NCI-H460 (cell line): Measurements from ENCODE around the gene PKP3. TPM values are rescaled to one million over a fixed set of nuclear protein-coding genes. Genes with fewer than 3 reads are reported as not detected.

Experiments
- DNase-seq: peaks from one replicate; pipeline ENCODE4 v3.0.0-alpha.2; 2016; ENCODE audit warnings: low read depth; ENCODE audit errors: extremely low read depth
- small RNA-seq, 2 experiments: library from RNA; depleted of rRNA; stranded (forward); fragments of <200 nt; gene quantifications; one replicate each; pipeline ENCODE3, GENCODE V24; 2014
- total RNA-seq: library from RNA; depleted of rRNA; stranded (reverse); fragments of >200 nt; shearing (Covaris generic); gene quantifications from 2 replicates; pipeline ENCODE4 v1.2.3, GENCODE V29; 2014; rRNA removed

Gene PKP3
- total RNA-seq, 1 experiment from 2014 or later: 27.7 TPM

DNA sequence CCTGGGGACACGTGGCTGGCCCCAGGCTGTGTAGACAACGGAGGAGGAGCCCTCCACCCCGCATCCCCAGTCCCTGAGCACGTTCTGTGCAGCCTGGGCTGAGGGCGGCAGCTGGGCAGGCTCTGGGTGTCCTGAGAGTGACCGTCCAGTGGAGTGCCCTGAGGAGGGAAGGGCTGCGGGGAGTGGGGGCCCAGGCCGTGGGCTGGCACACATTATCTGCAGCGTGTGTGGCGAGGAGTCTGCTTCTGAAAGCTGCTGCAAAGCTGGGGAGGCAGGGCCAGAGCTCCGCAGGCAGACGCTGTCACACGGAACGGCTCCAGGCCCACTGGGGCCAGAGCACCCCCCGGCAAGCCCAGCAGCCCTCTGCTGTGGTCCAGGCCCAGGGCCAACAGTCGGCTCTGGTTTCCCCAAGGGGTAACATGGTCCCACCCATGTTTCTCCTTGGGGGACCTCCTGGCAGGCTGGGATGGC, 48.6 kb downstream of the PKP3 start:
- DNase-seq: no peak

DNA sequence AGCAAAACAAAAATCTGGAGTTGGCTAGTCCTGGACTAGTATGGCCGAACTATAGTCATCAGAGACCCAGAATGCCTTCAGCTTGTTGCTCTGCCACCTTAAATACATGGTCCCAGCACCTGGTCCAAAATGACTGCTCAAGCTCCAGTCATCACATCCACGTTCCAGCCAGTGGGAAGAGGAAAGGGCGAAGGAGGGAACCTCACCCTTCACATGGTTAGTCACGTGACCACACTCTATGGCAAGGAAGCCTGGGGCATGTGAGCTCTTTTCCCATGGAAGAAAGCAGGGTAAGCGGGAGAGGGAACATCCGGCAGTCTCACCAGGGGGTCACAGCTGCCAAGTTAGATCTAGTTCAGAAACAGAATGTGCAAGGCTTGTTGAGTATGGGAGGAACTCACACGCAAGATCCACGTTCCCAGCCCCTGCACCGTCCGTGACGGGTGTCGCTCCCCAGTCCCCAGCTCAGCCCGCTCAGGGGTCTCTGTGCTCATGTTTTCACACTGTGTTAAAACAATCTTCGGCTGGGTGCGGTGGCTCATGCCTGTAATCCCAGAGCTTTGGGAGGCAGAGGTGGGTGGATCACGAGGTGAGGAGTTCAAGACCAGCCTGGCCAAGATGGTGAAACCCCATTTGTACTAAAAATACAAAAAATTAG, 49.7 kb downstream of the PKP3 start:
- no peak for DNase-seq

DNA sequence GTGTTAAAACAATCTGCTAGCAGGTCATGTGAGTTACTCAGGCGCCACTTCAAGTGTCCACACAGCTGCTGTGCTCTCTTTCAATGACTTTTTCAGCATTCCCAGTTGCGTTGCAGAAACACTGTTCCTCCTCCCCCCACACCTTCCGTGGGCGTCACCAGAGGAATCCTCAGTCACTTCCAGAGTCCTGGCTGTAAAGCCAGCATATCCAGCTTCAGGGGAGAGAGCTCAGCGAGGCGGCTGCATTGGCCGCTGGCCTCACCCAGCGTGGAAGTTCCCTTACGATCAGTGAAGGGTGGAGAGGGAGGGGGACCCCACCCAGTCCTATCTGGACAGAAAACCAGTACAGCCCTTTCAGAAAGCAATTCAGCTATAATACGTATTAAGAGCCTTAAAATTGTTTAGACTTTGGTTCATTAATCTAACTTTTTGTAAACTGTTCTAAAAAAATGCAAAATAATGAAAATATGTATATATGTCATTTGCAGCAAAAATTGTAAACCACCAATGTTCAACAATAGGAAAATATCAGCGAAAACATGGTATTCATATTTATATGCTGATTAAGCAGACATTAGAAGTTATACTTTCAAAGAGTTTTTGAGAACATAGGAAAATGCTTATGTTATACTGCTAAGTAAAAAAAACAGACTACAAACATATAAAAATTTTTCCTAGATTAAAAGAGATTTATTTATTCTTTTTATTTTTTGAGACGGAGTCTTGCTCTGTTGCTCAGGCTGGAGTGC, 50.6 kb downstream of the PKP3 start:
- no peak for DNase-seq

DNA sequence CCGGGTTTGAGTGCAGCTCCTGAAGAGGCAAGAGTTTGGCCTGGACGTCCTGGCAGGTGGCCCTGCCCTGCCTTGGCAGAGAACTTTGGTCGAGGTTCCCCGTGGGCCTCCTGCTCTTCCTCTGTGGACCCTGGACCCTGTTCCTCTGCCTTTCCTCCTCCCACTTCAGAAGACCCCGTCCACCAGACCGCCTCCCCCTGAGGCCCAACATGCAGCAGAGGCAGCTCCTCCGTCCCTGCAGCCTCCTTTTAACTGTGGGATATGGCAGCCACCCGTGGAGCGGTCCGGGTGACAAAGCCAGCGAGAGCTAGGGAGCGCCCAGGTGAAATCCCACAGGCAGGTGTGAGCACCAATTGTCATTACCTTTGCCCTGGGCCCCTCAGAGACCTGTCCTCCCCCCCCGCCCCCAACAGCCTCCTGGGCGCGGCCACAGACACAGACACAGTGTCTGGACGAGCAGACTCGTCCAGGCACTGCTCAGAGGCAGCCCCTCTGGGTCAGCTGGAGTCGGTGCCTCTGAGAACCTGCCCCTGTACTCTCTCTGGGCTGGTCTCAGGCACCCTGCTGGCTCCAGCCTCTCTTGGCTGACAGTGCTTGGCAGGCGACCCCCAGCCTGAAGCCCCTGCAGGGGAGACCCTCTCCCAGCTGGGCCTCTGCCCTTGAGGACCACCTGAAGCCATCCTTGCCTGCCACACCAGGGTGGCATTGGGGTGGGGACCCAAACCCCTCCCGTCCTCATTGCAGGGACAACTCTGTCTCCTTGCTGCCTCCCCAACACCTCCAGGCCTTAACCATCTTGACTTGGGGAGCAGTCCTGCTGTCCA, 52.0 kb downstream of the PKP3 start:
- no peak for DNase-seq

DNA sequence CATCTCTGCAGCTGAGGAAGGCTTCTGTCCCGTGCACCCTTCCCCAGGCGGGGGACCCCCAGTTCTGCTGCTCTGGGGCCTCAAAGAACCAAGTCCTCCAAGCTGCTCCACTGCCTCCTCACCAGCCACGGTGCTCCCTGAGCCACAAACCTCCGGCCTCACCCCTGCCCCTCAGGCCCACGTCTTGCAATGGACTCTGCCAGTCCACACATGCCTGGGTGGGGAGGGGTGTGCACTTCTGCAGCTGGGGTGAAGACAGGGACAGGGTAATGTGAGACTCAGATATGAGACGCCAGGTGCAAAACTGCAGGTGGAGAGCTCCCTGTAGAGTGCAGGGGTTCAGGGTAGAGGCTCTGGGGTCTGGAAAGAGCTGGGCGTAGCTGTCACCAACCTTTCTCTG, 52.9 kb downstream of the PKP3 start:
- DNase-seq: no peak

DNA sequence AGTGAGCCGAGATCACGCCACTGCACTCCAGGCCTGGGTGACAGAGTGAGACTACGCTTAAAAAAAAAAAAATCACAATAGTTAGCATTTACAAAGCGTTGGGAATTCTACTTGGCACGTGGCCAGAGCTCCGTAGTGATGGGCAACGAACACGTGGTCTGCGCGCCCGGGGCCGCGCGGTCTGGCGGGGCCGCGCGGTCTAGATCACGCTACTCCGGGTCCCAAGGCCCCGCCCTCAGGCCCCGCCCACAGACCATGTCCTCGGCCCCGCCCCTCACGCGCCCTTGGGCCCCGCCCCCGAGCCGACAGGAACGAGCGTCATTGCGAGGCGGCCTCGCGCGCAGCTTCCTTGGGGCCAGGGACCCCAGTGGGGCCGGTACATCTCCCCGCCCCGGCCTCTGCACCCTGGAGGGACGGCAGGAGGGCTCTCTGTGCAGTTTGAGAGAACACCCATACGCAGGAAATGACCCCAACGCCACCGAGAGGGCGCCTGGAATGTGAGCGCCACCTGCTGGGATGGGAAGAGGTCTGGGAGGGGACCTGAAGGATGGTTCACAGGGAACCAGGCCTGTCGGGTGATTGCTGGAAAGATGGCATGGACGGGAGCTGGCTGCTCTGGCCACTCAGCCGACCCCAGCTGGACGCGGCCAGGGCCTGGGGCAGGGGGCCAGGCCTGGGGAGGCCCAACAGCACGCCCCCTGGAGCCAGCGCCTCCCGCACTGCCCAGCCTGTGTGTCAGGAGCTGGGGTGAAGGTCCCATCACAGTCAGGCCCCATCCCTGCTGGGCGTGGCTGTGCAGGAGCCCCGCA, 54.1 kb downstream of the PKP3 start:
- DNase-seq: peak; percentile 86

DNA sequence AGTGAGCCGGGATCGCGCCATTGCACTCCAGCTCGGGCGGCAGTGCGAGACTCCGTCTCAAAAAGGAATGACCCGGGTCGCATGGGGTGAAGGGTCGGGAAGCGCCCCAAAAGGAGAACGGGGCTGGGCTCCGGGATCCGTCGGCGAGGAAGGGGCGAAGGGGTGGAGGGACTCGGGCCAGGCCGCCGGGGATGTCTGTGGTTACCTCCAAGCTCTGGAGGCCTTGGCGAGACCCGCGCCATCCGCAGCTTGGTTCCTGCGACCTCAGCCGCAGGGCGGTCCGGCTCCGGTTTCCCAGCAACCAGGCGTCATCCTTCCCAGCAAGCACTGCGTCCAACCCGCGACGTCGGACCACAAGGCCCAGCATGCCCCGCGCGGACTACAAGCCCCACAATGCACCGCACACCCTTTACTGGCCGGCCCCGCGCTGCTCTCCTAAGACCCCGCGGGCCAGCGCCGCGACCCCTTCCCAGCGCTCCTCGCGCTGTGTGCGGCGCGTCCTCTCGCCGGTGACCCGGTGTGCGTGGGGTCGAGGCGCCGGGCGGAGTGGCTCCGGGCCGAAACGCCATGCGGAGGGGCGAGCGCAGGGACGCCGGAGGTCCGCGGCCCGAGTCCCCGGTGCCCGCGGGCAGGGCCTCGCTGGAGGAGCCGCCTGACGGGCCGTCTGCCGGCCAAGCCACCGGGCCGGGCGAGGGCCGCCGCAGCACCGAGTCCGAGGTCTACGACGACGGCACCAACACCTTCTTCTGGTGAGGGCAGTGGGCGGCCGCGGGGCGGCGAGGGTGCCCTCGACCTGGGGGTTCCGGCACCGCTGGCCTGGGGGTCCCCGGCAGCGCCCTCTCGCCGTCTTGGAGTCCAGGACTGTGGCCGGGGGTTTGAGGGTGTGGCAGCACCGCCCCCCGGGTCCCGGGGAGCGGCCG, 56.1 kb downstream of the PKP3 start, which contains the start of gene PTDSS2:
Gene PTDSS2 (plus strand): TSS at position 391 of the 920 bp plus-strand sequence. CDS start 177 bp downstream, at position 568.
- peak; percentile 87 for DNase-seq

DNA sequence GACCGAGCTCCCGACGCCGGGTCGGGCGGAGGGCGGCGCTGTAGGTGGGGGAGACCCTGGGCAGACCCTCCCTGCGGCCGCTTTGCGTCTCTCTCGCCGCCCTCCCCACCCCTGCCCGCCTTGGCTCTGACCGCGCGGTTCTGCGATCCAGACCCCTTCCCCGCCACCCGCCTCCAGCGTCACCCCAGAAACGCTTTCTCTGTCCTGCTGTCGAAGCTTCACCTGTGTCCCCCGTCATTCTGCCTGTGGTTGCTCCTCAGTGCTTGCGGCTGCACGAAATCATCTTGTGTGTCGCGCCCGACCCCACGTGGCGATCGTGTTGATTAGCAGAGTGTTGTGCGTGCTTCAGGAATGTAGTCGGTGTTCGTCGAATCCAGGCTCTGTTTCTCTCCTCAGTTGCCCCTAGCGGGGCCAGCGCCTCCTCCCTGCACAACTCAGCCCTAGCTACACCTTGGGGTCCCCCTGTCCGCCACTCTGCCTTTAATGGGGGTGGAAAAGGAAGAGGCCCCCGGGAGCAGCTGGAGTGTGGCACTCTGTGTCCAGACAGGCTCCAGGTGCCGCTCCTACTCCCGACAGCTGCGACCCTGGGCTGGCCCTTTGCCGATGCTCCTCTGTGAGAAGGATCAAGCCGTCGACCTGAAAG, 56.9 kb downstream of the PKP3 start:
- DNase-seq: peak; percentile 39

DNA sequence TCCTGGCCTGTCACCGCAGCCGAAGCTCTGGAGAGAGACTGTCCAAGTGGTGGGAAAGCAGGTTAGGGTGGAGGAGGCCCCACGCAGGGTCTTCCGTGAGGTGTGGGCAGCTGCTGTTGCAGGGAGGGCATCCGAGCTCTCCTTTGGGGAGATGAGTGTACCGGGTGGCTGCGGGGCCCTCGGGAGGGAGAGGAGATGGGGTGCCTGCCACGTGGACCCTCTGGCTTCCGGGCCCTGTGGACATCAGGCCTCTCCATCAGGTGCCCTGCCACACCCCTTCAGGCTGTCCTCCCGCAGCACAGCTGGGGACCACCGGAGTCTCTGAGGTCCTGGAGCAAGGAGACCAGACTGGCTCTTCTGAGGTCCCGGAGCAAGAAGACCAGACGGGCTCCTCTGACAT, 57.7 kb downstream of the PKP3 start:
- DNase-seq: no peak

DNA sequence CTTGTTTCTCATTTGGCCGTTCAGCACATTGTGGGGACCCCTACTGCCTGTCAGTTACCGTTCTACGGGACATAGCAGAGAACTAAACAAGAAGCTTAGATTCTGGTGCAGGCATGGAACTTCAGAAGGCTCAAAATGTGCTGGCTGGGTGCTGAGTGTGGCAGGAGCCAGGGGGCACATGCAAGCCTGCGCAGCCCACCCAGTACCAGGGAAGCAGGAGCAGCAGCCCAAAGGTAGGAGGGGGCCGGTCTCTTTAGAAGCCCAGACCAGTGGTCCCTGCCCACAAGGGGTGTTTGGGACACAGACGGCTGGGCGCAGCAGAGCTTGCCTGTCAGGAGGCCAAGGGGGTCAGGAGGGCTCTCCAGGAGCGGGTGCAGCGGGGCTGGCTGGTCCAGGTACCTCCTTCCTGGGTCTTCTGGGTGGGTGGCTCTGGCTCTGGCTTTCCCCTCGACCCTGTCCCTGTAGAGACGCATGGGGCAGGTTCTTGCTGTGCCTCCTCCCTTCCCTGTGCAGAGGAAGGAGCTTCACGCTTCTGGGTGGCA, 58.3 kb downstream of the PKP3 start:
- no peak for DNase-seq

DNA sequence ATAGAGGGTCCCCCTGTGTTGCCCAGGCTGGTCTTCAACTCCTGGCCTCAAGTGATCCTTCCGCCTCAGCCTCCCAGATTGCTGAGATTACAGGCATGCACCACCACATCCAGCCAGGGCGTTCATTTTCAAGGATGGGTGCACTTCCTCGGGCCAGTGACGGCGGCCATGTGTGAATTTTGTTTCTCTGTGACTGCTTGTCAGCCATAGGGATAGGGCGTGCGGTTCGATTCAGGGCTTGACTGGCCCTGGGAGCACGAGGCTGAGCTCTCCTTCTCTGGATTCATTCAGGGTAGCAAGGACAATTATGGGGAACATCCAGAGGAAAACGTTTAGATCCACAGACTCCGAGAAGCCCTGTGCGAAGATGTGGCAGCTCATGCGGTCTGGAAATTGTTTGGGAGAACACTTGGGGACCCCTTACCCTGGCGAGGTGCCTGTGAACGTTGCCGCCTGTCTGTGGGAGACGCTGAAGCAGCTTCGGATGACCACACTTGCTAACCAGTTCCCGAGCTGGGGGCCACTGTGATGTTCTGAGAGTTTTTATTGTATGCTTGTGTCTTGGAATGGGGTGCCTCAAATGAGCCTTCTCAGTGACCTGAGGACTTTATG, 59.0 kb downstream of the PKP3 start:
- no peak for DNase-seq

DNA sequence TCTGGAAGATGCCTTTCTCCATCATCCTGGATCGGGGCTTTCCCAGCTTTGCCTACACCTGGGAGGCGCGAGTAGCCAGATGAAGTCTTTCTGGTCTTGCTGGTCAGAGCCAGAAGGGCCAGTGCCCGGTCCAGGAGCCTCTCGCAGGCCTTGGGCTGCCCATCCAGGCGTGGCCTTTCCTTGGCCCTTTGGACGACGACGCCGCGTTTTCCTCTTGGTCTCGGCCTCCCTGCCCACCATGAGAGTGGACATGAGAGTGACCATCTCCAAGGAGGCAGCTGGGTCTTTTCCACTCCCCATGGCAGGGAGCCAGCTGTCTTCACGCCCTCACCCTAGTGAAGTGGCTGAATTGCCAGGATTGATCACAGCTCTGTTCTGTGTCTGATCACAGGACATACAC, 59.6 kb downstream of the PKP3 start:
- no peak for DNase-seq

DNA sequence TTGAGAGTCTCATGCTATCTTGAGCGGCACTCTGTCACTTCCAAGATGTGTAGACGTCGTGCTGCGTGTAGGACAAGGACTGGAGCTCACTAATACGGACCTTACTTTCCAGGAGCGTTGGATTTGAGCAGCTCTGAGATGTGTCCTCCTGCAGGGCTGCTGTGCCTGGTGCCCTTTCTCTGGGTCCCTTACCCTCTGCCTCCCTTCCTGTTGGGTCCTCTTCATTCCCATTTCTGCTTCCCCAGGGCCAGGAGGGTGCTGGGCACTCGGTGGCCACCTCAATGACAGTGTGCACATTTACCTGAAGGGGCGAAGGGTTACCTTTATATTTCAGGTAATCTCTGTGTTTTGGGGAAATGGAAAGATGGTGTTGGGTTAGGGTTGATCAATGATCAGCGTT, 60.0 kb downstream of the PKP3 start:
- no peak for DNase-seq

Small RNA genes within 50 kb of the gene (small RNA-seq; reads per million reads assigned to genes)
- gene RN7SL838P: 0.02 to 0.06 reads per million in 2 experiments

Other genes with a start within 250 kb of the PKP3 start
- not detected in 2 replicates for gene SCGB1C1, start 201.1 kb upstream of the PKP3 start, total RNA-seq
- 16.5 and 16.8 TPM in 2 replicates for gene BET1L, start 186.8 kb upstream of the PKP3 start, total RNA-seq
- 53.9 and 82.0 TPM in 2 replicates for gene RIC8A, start 186.5 kb upstream of the PKP3 start, total RNA-seq
- 9.8 and 11.0 TPM in 2 replicates for gene SIRT3, start 157.9 kb upstream of the PKP3 start, total RNA-seq
- 69.9 and 72.8 TPM in 2 replicates for gene PSMD13, start 157.2 kb upstream of the PKP3 start, total RNA-seq
- not detected in 2 replicates for gene NLRP6, start 115.8 kb upstream of the PKP3 start, total RNA-seq
- 12.7 and 13.4 TPM in 2 replicates for gene PGGHG, start 105.1 kb upstream of the PKP3 start, total RNA-seq
- gene IFITM5, start 94.7 kb upstream of the PKP3 start, total RNA-seq: not detected in 2 replicates
- 44.7 and 71.8 TPM in 2 replicates for gene IFITM2, start 86.4 kb upstream of the PKP3 start, total RNA-seq
- 2.2 and 4.5 TPM in 2 replicates for gene IFITM1, start 80.2 kb upstream of the PKP3 start, total RNA-seq
- 161 and 191 TPM in 2 replicates for gene IFITM3, start 73.3 kb upstream of the PKP3 start, total RNA-seq
- gene B4GALNT4, start 24.7 kb upstream of the PKP3 start, total RNA-seq: 8.1 and 8.6 TPM in 2 replicates
- 17.5 and 24.3 TPM in 2 replicates for gene SIGIRR, start 20.8 kb downstream of the PKP3 start, total RNA-seq
- 0.12 TPM in 1 of 2 replicates, not detected in the other for gene ANO9, start 47.8 kb downstream of the PKP3 start, total RNA-seq
- gene PTDSS2, start 56.1 kb downstream of the PKP3 start, total RNA-seq: 19.6 and 23.7 TPM in 2 replicates
- gene RNH1, start 113.0 kb downstream of the PKP3 start, total RNA-seq: 77.4 and 100 TPM in 2 replicates
- gene HRAS, start 141.4 kb downstream of the PKP3 start, total RNA-seq: 30.2 and 36.1 TPM in 2 replicates
- gene LRRC56, start 143.3 kb downstream of the PKP3 start, total RNA-seq: 0.43 and 0.57 TPM in 2 replicates
- gene LMNTD2, start 166.5 kb downstream of the PKP3 start, total RNA-seq: 0.38 and 1.8 TPM in 2 replicates
- 3.0 and 4.3 TPM in 2 replicates for gene RASSF7, start 166.8 kb downstream of the PKP3 start, total RNA-seq
- 9.8 and 11.4 TPM in 2 replicates for gene PHRF1, start 182.3 kb downstream of the PKP3 start, total RNA-seq
- gene IRF7, start 221.7 kb downstream of the PKP3 start, total RNA-seq: 3.8 and 5.0 TPM in 2 replicates
- gene CDHR5, start 230.7 kb downstream of the PKP3 start, total RNA-seq: 0.05 TPM in 1 of 2 replicates, not detected in the other
- gene SCT, start 233.0 kb downstream of the PKP3 start, total RNA-seq: not detected in 2 replicates
- gene DRD4, start 243.1 kb downstream of the PKP3 start, total RNA-seq: 0.22 and 0.23 TPM in 2 replicates